K562 (cell line): Measurements from ENCODE around the gene NOSIP. TPM values are rescaled to one million over a fixed set of nuclear protein-coding genes. Genes with fewer than 3 reads are reported as not detected.

Source experiments
- ETV1 ChIP-seq: fragments of 450-650 bp; conservative IDR thresholded peaks from 2 replicates; pipeline ENCODE4 v1.6.1; 2016; ENCODE audit warnings: missing genetic modification characterization, control low read depth, low read depth, missing compliant biosample characterization
- HMG20A ChIP-seq: fragments of 450-650 bp; formaldehyde crosslinking; conservative IDR thresholded peaks from 2 replicates; pipeline ENCODE4 v1.4.0; 2020; ENCODE audit warnings: mild to moderate bottlenecking, mixed read lengths
- MECOM ChIP-seq: fragments of 250-450 bp; sonication (Bioruptor Pico); IDR thresholded peaks from 2 replicates; pipeline ENCODE4 v1.8.0; 2022; ENCODE audit warnings: inconsistent platforms
- SMARCE1 ChIP-seq: fragments of 450-650 bp; IDR thresholded peaks from 2 replicates; pipeline ENCODE4 v1.7.1; 2016; ENCODE audit warnings: mild to moderate bottlenecking
- SRF ChIP-seq, 2 experiments: fragments of 250-450, 450-650 bp in 1 of 2; sonication (Bioruptor Pico) in 1 of 2; sonication (generic) in 1 of 2; formaldehyde crosslinking; IDR thresholded peaks; 2 replicates each; pipeline versions ENCODE4 v1.5.0 to v1.5.1; 2020 to 2022; ENCODE audit warnings: mild to moderate bottlenecking in 1 of 2, missing genetic modification reagents in 1 of 2
- TAF7 ChIP-seq: fragments of 450-650 bp; IDR thresholded peaks from 2 replicates; pipeline ENCODE4 v1.6.1; 2016; ENCODE audit warnings: missing genetic modification characterization, missing compliant biosample characterization
- ZBTB1 ChIP-seq: sonication (generic); formaldehyde crosslinking; IDR thresholded peaks from 2 replicates; pipeline ENCODE4 v1.8.1; 2023; ENCODE audit warnings: missing genetic modification reagents, low read depth, mild to moderate bottlenecking, borderline replicate concordance
- ZNF224 ChIP-seq: sonication (generic); formaldehyde crosslinking; IDR thresholded peaks from 2 replicates; pipeline ENCODE4 v1.8.0; 2022; ENCODE audit warnings: mild to moderate bottlenecking, missing genetic modification reagents
- ZNF239 ChIP-seq: fragments of 250-450 bp; sonication (Bioruptor Pico); IDR thresholded peaks from 2 replicates; pipeline ENCODE4 v1.4.0; 2020; ENCODE audit warnings: mild to moderate bottlenecking
- ZNF431 ChIP-seq: sonication (generic); formaldehyde crosslinking; IDR thresholded peaks from 2 replicates; pipeline ENCODE4 v1.8.0; 2022; ENCODE audit warnings: mild to moderate bottlenecking, missing genetic modification reagents
- ZNF445 ChIP-seq: fragments of 250-450 bp; sonication (Bioruptor Pico); IDR thresholded peaks from 2 replicates; pipeline ENCODE4 v1.4.0; 2020; ENCODE audit warnings: low read depth, mild to moderate bottlenecking, moderate library complexity
- polyA plus RNA-seq, 8 experiments: library from polyadenylated mRNA; depleted of rRNA in 4 of 8; stranded (reverse) in 5 of 8; unstranded in 3 of 8; fragments of >200 nt; fragmentation: Nextera tagmentation in 2 of 8; fragmentation: Illumina TruSeq in 1 of 8; extraction: Ambion mirVana in 2 of 8; extraction: Trizol in 1 of 8; gene quantifications; 2 replicates each; pipeline versions ENCODE4 v1.2.1 to v1.2.3, GENCODE V29; 2011 to 2014; ENCODE audit warnings: inconsistent platforms in 1 of 8, missing spikeins in 1 of 8
- total RNA-seq, 7 experiments: library from RNA; depleted of rRNA in 6 of 7; stranded (reverse); fragments of >200 nt in 6 of 7; fragmentation: Illumina TruSeq in 2 of 7; extraction: Trizol in 2 of 7; gene quantifications; 2 replicates each; pipeline versions ENCODE4 v1.2.1 to v1.2.3, GENCODE V29; 2011 to 2021; ENCODE audit warnings: low replicate concordance in 1 of 7
- TF ChIP-seq, protein P1 (sequence below): conservative IDR thresholded peaks from 2 replicates; pipeline ENCODE4 v1.6.1; 2011; ENCODE audit warnings: low read depth, mild to moderate bottlenecking, low read length; ENCODE audit not compliant: control insufficient read depth
- TF ChIP-seq, protein P2 (sequence below): fragments of 450-650 bp; IDR thresholded peaks from 2 replicates; pipeline ENCODE4 v1.6.1; 2016; ENCODE audit warnings: mild to moderate bottlenecking, moderate library complexity

Gene NOSIP
- total and polyA plus RNA-seq, 9 of the 15 experiments (the other 6 are each of a cell fraction or from before 2014, with no cell fraction given), result 14.4 to 153 (median 79.9) TPM

DNA sequence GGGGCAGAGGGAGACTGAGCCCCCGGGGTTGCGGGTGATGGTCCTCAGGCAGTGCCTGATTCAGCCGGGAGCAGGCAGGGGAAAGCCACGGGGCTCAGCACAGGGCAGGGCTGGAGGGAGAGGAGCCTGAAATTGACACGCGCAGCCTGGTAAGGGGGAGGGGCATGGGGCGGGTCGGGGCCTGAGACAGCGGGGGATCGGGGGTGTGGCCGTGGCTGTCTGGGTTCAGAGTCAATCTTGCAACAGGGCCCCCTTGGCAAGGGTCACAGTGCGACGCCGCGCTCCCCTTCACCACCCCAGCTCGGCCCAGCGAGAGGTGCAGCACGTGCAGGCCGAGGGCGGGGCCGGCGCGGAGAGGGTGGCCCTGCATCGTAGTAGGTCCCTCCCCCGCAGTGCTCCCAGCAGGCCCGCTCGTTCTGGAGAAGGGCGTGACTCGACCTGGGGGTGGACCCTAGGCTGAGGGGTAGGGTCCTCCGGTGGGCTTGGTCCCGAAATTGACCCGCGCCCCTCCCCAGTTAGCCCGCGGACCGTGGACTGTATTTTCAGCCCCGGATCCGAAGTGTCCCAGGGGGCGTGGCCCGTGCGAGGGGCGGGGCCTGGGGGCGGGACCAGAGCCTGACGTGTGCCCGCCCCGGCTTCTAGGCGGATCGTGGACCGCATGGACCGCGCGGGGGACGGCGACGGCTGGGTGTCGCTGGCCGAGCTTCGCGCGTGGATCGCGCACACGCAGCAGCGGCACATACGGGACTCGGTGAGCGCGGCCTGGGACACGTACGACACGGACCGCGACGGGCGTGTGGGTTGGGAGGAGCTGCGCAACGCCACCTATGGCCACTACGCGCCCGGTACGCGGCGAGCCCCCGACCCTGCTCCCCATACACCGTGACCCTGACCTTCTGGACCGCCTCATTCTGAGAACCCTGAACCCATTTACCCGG is 46.5 kb downstream of the NOSIP start (continued):
- no peak for TF ChIP-seq ZNF445 (CRISPR knock-in tag)
- no peak for TF ChIP-seq ZNF224 (CRISPR knock-in tag)
- TF ChIP-seq ZNF239, result no peak
- no peak; the same call in 1 of the 2 replicates for TF ChIP-seq SMARCE1
- no peak for TF ChIP-seq ETV1
- TF ChIP-seq MECOM (CRISPR knock-in tag), result no peak
- TF ChIP-seq, protein P1, sequence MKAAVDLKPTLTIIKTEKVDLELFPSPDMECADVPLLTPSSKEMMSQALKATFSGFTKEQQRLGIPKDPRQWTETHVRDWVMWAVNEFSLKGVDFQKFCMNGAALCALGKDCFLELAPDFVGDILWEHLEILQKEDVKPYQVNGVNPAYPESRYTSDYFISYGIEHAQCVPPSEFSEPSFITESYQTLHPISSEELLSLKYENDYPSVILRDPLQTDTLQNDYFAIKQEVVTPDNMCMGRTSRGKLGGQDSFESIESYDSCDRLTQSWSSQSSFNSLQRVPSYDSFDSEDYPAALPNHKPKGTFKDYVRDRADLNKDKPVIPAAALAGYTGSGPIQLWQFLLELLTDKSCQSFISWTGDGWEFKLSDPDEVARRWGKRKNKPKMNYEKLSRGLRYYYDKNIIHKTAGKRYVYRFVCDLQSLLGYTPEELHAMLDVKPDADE, result peak; percentile 34; the same call in 1 of the 2 replicates
- TF ChIP-seq, protein P2, sequence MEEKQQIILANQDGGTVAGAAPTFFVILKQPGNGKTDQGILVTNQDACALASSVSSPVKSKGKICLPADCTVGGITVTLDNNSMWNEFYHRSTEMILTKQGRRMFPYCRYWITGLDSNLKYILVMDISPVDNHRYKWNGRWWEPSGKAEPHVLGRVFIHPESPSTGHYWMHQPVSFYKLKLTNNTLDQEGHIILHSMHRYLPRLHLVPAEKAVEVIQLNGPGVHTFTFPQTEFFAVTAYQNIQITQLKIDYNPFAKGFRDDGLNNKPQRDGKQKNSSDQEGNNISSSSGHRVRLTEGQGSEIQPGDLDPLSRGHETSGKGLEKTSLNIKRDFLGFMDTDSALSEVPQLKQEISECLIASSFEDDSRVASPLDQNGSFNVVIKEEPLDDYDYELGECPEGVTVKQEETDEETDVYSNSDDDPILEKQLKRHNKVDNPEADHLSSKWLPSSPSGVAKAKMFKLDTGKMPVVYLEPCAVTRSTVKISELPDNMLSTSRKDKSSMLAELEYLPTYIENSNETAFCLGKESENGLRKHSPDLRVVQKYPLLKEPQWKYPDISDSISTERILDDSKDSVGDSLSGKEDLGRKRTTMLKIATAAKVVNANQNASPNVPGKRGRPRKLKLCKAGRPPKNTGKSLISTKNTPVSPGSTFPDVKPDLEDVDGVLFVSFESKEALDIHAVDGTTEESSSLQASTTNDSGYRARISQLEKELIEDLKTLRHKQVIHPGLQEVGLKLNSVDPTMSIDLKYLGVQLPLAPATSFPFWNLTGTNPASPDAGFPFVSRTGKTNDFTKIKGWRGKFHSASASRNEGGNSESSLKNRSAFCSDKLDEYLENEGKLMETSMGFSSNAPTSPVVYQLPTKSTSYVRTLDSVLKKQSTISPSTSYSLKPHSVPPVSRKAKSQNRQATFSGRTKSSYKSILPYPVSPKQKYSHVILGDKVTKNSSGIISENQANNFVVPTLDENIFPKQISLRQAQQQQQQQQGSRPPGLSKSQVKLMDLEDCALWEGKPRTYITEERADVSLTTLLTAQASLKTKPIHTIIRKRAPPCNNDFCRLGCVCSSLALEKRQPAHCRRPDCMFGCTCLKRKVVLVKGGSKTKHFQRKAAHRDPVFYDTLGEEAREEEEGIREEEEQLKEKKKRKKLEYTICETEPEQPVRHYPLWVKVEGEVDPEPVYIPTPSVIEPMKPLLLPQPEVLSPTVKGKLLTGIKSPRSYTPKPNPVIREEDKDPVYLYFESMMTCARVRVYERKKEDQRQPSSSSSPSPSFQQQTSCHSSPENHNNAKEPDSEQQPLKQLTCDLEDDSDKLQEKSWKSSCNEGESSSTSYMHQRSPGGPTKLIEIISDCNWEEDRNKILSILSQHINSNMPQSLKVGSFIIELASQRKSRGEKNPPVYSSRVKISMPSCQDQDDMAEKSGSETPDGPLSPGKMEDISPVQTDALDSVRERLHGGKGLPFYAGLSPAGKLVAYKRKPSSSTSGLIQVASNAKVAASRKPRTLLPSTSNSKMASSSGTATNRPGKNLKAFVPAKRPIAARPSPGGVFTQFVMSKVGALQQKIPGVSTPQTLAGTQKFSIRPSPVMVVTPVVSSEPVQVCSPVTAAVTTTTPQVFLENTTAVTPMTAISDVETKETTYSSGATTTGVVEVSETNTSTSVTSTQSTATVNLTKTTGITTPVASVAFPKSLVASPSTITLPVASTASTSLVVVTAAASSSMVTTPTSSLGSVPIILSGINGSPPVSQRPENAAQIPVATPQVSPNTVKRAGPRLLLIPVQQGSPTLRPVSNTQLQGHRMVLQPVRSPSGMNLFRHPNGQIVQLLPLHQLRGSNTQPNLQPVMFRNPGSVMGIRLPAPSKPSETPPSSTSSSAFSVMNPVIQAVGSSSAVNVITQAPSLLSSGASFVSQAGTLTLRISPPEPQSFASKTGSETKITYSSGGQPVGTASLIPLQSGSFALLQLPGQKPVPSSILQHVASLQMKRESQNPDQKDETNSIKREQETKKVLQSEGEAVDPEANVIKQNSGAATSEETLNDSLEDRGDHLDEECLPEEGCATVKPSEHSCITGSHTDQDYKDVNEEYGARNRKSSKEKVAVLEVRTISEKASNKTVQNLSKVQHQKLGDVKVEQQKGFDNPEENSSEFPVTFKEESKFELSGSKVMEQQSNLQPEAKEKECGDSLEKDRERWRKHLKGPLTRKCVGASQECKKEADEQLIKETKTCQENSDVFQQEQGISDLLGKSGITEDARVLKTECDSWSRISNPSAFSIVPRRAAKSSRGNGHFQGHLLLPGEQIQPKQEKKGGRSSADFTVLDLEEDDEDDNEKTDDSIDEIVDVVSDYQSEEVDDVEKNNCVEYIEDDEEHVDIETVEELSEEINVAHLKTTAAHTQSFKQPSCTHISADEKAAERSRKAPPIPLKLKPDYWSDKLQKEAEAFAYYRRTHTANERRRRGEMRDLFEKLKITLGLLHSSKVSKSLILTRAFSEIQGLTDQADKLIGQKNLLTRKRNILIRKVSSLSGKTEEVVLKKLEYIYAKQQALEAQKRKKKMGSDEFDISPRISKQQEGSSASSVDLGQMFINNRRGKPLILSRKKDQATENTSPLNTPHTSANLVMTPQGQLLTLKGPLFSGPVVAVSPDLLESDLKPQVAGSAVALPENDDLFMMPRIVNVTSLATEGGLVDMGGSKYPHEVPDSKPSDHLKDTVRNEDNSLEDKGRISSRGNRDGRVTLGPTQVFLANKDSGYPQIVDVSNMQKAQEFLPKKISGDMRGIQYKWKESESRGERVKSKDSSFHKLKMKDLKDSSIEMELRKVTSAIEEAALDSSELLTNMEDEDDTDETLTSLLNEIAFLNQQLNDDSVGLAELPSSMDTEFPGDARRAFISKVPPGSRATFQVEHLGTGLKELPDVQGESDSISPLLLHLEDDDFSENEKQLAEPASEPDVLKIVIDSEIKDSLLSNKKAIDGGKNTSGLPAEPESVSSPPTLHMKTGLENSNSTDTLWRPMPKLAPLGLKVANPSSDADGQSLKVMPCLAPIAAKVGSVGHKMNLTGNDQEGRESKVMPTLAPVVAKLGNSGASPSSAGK, result peak; percentile 83
- TF ChIP-seq ZNF431 (CRISPR knock-in tag), result no peak; the same call in 1 of the 2 replicates
- TF ChIP-seq ZBTB1, result no peak
- TF ChIP-seq TAF7, result no peak
- no peak for TF ChIP-seq SRF (CRISPR knock-in tag; IDR thresholded peaks at IDR 0.05)
- TF ChIP-seq HMG20A (CRISPR knock-in tag), result no peak
